Measurements from ENCODE around the gene ADGRG4.

- TF ChIP-seq CTCF (IDR thresholded peaks at IDR 0.05) (no peak), POLR2A (IDR thresholded peaks at IDR 0.05) (no peak)
These were observed 53.4 kb downstream of the ADGRG4 start for GRCh38 chrX:136354201-136354600.
